T-helper 1 cell (primary cell): ENCODE measurements around the gene PCSK9.

Experiments
- DNase-seq, 5 donors: peaks; one replicate each; pipeline ENCODE4 v3.0.0-alpha.2; 2012 to 2020

PCSK9 gene

DNA sequence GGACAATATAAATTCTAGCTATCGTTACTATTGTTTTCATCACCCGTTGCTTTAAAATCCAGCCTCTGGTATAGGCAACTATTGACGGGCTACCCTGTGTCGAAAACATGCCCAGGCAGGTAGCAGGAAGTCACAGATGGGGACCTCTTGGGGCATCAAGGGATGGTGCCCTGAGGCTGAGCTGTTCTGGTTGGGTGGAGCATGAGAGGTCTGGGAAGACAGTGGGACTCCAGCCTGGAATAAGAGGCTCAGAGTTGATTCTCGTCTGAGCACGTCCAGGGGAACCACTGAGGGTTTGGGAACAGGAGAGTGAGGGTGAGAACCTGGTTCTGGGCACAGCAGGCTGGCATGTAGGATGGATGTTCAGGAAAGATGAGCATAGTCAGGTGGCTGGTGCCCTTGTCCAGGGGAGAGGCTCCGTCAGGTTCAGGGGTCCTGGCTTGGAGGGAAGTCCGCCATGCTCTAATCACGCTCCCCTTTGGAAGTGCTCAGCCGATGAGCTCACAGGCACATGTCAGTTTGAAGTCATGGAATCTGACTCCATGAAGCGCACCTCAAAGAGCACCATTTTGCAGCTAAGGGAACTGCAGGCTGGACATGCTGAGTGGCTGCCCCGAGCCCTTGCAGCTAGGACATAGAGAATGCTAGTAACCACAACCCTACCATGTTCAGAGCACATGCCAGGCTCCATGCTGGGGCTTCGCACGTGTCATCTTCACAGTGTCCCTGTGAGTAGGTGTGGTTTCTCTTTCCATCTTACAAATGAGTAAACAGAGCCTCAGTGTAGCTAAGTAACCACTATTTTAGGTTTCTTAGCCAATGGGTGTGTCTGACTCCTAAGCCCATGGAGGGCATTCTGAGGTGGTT lies 21.0 kb downstream of the PCSK9 start:
- peak in 1 of 5 donors; percentile 16 for DNase-seq

DNA sequence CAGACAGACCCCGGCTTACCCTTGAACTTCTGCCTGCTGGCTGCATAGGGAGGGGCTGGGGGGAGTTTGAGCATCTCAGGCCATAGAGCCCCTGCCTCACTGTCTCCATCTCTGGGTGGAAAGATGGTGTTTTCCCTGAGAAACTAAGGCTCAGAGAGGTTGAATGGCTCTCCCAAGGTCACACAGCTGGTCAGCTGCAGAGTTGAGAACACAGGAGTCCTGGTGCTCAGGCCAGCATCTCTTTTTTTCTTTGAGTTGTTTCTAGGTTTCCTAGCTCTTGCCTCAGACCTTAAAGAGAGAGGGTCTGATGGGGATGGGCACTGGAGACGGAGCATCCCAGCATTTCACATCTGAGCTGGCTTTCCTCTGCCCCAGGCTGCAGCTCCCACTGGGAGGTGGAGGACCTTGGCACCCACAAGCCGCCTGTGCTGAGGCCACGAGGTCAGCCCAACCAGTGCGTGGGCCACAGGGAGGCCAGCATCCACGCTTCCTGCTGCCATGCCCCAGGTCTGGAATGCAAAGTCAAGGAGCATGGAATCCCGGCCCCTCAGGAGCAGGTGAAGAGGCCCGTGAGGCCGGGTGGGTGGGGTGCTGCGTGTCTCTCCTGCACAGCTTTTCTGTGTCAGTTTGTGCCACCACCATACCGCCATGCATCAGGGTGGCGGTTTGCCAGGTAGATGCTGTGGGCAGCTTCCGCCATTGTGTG lies 21.8 kb downstream of the PCSK9 start:
- no peak for DNase-seq

GRCh38 chr1:55061706-55062321 lies 22.5 kb downstream of the PCSK9 start:
- DNase-seq = no peak

DNA sequence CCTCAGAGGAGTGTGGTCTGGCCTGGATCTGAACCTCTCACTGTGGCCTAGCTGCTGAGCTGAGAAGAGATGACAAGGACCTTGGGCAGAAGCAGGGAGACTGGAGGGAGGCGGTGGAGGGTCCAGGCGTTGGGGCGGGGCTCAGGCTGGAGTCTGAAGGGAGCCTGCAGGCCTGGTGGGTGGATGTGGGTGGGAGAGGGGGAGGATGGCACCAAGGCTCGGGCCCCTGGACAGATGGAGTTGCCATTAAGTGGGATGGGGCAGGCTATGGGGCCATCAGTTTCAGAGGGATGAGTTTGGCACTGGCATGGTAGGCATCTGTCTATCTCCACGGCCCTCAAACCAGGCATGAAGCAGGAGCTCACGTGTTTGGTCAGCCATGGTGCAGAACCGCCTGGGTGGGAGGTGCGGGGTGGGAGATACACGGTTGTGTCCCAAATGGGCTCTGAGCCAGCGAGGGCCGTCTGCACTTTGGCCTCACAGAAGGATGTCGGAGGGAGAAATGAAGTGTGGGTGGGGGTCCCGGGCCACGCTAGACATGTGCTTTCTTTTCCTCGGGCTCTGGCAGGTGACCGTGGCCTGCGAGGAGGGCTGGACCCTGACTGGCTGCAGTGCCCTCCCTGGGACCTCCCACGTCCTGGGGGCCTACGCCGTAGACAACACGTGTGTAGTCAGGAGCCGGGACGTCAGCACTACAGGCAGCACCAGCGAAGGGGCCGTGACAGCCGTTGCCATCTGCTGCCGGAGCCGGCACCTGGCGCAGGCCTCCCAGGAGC lies 23.6 kb downstream of the PCSK9 start:
- no peak for DNase-seq

GRCh38 chr1:55063577-55063942 lies 24.2 kb downstream of the PCSK9 start:
- DNase-seq = no peak

- no peak for DNase-seq
These were observed 24.8 kb downstream of the PCSK9 start for GRCh38 chr1:55064071-55064581.

- no peak for DNase-seq
These were observed 25.5 kb downstream of the PCSK9 start for GRCh38 chr1:55064861-55065263.

- DNase-seq = no peak
These were observed 26.3 kb downstream of the PCSK9 start for GRCh38 chr1:55065648-55066047.

- no peak for DNase-seq
These were observed 27.9 kb downstream of the PCSK9 start for GRCh38 chr1:55067022-55067778.

DNA sequence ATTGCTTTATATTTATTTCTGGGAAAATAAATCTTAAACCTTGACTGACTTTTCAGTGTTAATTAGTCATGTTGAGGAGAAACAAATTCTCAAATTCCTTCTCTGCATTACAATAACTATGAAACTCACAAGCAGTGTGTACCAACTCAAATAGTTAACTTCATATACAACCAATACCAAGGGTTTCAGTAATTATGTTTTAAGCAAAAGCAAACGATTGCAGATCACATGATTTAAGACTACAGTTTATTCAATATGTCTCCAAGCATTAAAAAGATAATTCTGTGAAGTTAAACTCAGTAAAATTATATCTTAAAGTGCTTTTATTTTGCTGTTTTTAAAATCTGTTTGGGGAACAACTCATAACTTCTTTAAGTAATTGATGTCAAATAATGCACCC lies 28.6 kb downstream of the PCSK9 start:
- no peak for DNase-seq

DNA sequence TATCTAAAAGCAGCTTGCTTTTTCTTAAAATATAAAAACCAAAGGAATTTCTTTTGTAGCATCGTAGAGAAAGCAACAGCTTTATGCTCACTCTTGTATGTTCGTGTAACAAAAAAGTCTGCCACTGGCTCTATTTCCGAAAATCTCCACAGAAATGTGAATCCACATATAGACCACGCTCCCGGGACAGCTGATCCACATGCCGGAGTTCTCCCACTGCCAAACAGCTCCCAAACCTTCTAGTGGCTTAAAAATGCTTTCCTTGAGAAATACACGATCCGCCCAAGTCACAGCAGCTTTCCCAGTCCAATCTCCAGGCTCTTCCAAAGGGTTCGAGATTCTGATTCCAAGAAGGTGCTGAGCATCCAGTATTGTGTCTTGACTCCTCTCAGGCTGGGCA lies 29.3 kb downstream of the PCSK9 start:
- no peak for DNase-seq

DNA sequence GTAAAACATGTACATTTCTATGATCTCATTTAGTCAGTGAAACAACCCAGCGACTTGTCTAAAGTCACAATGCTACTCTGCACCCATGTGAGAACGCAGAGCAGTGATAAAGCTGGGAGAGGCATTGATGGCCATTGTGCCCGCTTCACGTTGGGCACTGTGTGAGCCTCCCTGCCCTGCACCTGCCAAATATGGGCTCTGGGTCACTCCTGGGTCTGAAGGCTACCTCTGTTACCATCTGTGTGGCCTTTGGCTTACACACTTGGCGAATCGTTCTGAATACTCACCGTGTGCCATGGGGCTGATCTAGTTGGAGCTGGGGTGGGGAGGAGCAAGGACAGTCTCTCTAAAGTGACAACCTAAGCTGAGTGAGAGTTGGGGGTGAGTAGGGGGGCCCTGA lies 29.9 kb downstream of the PCSK9 start:
- DNase-seq = no peak

DNA sequence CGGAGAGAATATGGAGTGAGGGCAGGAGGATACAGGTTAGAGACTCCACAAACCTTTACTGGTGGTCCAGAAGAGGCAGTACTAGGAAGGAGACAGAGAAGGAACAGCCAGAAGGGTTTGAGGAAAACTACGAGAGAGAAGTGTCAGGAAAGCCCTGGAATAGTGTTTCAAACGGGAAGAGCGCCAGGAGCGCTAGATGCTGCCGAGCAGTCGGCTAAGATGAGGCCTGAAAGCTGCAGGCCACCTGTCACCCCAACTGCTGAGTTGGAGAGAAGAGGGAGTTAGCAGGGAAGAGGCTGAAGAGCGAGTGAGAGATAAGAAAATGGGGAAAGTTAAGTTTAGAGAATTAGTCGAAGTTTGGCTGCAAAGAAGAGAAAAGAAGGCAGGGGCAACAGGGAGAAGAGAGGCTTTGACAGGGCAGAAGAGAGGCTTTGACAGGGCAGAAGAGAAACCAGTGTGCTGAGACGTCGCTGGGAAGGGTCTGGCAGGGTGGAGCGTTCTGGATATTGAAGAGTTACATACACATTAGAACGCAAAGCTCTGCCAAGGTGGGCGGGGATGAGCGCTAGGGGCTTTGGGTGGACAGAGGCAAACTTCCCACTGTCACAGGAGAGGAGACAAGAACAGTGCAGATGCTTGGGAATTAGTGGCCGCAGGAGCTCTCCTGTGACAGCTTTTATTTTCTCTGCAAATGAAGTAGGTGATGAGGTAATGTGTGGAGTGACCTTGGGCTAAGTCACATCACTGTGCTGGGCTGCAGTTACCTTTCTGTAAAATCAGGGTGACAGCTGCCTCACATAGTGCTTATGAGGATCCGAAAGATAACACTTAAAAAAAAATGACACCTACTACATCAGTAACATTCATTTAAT lies 31.2 kb downstream of the PCSK9 start:
- no peak for DNase-seq

DNA sequence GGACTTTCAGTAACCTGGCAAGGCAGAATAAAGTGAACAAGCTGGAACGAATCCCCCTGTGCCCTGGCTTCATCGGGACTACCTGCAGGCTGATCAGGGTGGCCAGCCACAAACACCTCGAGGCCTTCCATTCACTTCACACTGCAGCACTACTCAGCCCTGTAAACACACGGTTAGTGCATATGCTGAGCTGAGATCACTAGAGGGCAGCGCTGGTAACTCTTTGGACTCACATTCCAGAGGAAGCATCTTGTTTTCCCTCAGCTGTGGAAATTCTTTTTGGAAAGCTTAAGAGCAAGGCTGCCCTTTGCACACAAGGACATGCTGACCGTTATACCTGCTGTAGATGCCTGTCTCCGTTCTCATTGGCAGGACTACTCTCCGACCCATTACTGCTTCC lies 32.1 kb downstream of the PCSK9 start:
- no peak for DNase-seq

GRCh38 chr1:55073187-55073916 lies 34.0 kb downstream of the PCSK9 start:
- DNase-seq = peak in 1 of 5 donors; percentile 43

DNA sequence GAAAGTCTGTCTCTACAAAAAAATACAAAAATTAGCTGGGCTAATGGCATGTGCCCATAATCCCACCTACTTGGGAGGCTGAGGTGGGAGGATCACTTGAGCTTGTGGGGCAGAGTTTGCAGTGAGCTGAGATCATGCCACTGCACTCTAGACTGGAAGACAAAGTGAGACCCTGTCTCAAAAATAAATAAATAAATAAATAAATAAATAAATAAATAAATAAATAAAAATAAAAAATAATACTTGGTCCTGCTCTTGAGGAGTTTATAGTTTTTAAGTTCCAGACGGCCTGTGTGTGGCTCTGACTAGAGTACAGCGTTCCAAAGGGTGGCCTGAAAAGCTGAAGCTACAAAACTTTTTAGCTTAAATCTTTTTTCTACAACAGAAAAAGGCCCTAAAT lies 35.1 kb downstream of the PCSK9 start:
- DNase-seq = no peak

- no peak for DNase-seq
These were observed 37.0 kb downstream of the PCSK9 start for GRCh38 chr1:55076356-55076755.

GRCh38 chr1:55078470-55078869 lies 39.1 kb downstream of the PCSK9 start:
- DNase-seq = no peak

DNA sequence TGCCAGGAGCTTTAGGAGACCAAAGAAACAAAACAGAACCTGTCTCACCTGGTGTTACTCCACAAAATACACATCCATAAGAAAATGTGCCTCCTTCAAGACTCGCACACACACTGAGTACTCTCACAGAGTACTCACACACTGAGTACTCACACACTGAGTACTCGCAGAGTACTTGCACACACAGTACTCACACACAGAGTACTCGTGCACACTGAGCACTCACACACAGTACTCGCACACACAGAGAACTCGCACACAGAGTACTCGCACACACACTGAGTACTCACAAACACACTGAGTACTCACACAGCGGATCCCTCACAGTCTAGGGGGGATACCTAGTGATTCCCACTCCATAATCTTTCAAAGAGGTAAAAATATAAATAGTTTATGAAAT lies 40.3 kb downstream of the PCSK9 start:
- DNase-seq = no peak

- no peak for DNase-seq
These were observed 42.0 kb downstream of the PCSK9 start for GRCh38 chr1:55081188-55081904.
